SK-N-SH treated with all-trans-retinoic acid at 6 μM for 48 hours (cell line): Measurements from ENCODE around the gene RTN4RL1.

Experiments
- ARNTL ChIP-seq: fragments of 450-650 bp; formaldehyde crosslinking; IDR thresholded peaks from 2 replicates; pipeline ENCODE4 v1.5.0; 2020; ENCODE audit warnings: low read depth, mild to moderate bottlenecking, moderate library complexity, borderline replicate concordance
- BACH2 ChIP-seq: fragments of 250-450 bp; sonication (Bioruptor Pico); IDR thresholded peaks from 2 replicates; pipeline ENCODE4 v1.9.0; 2021; ENCODE audit warnings: mild to moderate bottlenecking, borderline replicate concordance
- CREB5 ChIP-seq: fragments of 250-450 bp; sonication (Bioruptor Pico); IDR thresholded peaks from 2 replicates; pipeline ENCODE4 v1.5.1; 2020; ENCODE audit warnings: low read depth, mild to moderate bottlenecking, moderate library complexity
- CSDC2 ChIP-seq: fragments of 250-450 bp; sonication (Bioruptor Pico); IDR thresholded peaks from 2 replicates; pipeline ENCODE4 v1.5.0; 2020; ENCODE audit warnings: mild to moderate bottlenecking, moderate library complexity
- CSRNP3 ChIP-seq: fragments of 250-450 bp; sonication (Bioruptor Pico); IDR thresholded peaks from 2 replicates; pipeline ENCODE4 v1.5.1; 2021; ENCODE audit warnings: mild to moderate bottlenecking, moderate library complexity
- ISL1 ChIP-seq: fragments of 250-450 bp; sonication (Bioruptor Pico); IDR thresholded peaks from 2 replicates; pipeline ENCODE4 v2.1.2; 2022; ENCODE audit warnings: mild to moderate bottlenecking, moderate library complexity
- OSR1 ChIP-seq: fragments of 250-450 bp; sonication (Bioruptor Pico); IDR thresholded peaks from 2 replicates; pipeline ENCODE4 v1.8.0; 2022; ENCODE audit warnings: moderate library complexity, mild to moderate bottlenecking, inconsistent platforms
- PATZ1 ChIP-seq: fragments of 250-450 bp; sonication (Bioruptor Pico); IDR thresholded peaks from 2 replicates; pipeline ENCODE4 v1.8.0; 2020; ENCODE audit warnings: mild to moderate bottlenecking, moderate library complexity, borderline replicate concordance
- POU6F1 ChIP-seq: fragments of 250-450 bp; sonication (Bioruptor Pico); IDR thresholded peaks from 2 replicates; pipeline ENCODE4 v1.8.0; 2021; ENCODE audit warnings: low read depth, mild to moderate bottlenecking, moderate library complexity, borderline replicate concordance
- PPARA ChIP-seq: fragments of 250-450 bp; sonication (Bioruptor Pico); IDR thresholded peaks from 2 replicates; pipeline ENCODE4 v1.5.0; 2020; ENCODE audit warnings: mild to moderate bottlenecking, borderline replicate concordance
- RARB ChIP-seq: fragments of 250-450 bp; sonication (Bioruptor Pico); IDR thresholded peaks from 2 replicates; pipeline ENCODE4 v1.8.0; 2021; ENCODE audit warnings: mild to moderate bottlenecking, moderate library complexity
- ZFP3 ChIP-seq: fragments of 250-450 bp; sonication (Bioruptor Pico); IDR thresholded peaks from 2 replicates; pipeline ENCODE4 v1.5.0; 2020; ENCODE audit warnings: mild to moderate bottlenecking, moderate library complexity
- ZNF565 ChIP-seq: fragments of 450-650 bp; formaldehyde crosslinking; conservative IDR thresholded peaks from 2 replicates; pipeline ENCODE4 v1.5.0; 2020; ENCODE audit warnings: low read depth, mild to moderate bottlenecking, moderate library complexity
- ZNF8 ChIP-seq: fragments of 450-650 bp; formaldehyde crosslinking; IDR thresholded peaks from 2 replicates; pipeline ENCODE4 v1.5.0; 2020; ENCODE audit warnings: mild to moderate bottlenecking, moderate library complexity

GRCh38 chr17:1930337-1930645 is 94.8 kb downstream of the RTN4RL1 start:
- TF ChIP-seq ZNF8 = no peak
- TF ChIP-seq PATZ1 = no peak
- no peak for TF ChIP-seq ZFP3 (CRISPR knock-in tag)
- TF ChIP-seq OSR1 (CRISPR knock-in tag) = no peak
- TF ChIP-seq POU6F1 (CRISPR knock-in tag) = no peak
- no peak for TF ChIP-seq CSDC2 (CRISPR knock-in tag)
- no peak for TF ChIP-seq ISL1 (CRISPR knock-in tag)
- no peak for TF ChIP-seq ARNTL (CRISPR knock-in tag)
- no peak for TF ChIP-seq CSRNP3 (CRISPR knock-in tag)
- no peak for TF ChIP-seq BACH2 (CRISPR knock-in tag)
- no peak for TF ChIP-seq RARB (CRISPR knock-in tag)
- no peak for TF ChIP-seq CREB5
- TF ChIP-seq ZNF565 = no peak
- TF ChIP-seq PPARA = no peak
